ENCODE data around the gene UBAP2.

DNA sequence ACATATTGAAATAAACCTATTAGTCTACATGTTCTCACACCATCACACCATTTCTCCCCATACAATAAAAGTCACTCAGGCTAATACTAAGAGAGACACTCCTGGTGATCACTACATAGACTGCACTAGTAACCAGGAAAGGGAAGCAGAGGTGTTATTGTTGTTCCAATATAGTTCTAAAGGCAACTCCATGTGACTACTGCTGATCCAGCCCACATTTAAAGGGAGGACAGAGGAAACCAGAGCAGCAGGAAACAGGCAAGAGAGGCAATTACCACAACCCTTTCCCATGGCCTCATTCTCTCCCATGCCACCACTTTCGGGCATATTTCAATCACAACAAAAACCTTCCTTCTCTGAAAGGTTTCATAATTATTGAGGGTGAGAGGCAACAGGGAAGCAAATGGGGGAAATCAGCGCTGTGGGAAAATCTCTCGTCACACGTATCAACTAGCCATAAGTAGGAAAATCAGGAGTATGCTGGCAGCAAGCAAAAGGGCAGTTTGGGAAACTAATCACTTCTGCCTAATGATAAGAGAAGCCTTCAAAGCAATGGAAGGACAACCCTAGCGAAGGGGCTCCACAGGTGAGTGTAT, 1.8 kb downstream of the UBAP2 start:
- TF ChIP-seq CTCF (IDR thresholded peaks at IDR 0.05) = no peak
- TF ChIP-seq POLR2AphosphoS5 (IDR thresholded peaks at IDR 0.05) = no peak
- no peak for TF ChIP-seq POLR2A (IDR thresholded peaks at IDR 0.05)

Measured in breast epithelium (tissue), 3 donors.